Mesenchymal stem cell (in vitro differentiated cells and primary cell): ENCODE data around the gene STK32C.

Source experiments
- DNase-seq: peaks from one replicate; pipeline ENCODE4 v3.0.0-alpha.2; 2013
- H2AFZ ChIP-seq: one replicate; pipeline ENCODE4 v1.6.1; 2013; ENCODE audit warnings: low read depth, mild to moderate bottlenecking, control low read depth, inconsistent platforms, low read length, moderate library complexity
- H2AK5ac ChIP-seq: 2 replicates; pipeline ENCODE4 v1.6.1; 2013; ENCODE audit warnings: low read length, moderate library complexity, mild to moderate bottlenecking, inconsistent platforms; ENCODE audit not compliant: severe bottlenecking
- H2BK120ac ChIP-seq: one replicate; pipeline ENCODE4 v1.6.1; 2013; ENCODE audit warnings: low read depth, mild to moderate bottlenecking, inconsistent platforms, low read length, moderate library complexity
- H2BK12ac ChIP-seq, 2 experiments: one replicate each; pipeline ENCODE4 v1.6.1; 2013; ENCODE audit warnings: inconsistent platforms in 2 of 2, low read length in 2 of 2, mild to moderate bottlenecking in 2 of 2, moderate library complexity in 2 of 2, control low read depth in 1 of 2
- H2BK15ac ChIP-seq: one replicate; pipeline ENCODE4 v1.6.1; 2013; ENCODE audit warnings: mild to moderate bottlenecking, low read depth, inconsistent platforms; ENCODE audit not compliant: poor library complexity, severe bottlenecking
- H2BK5ac ChIP-seq: 2 replicates; pipeline ENCODE4 v1.6.1; 2013; ENCODE audit warnings: low read depth, mild to moderate bottlenecking, low read length, control low read depth, inconsistent platforms; ENCODE audit not compliant: poor library complexity, severe bottlenecking
- H3K14ac ChIP-seq, 2 experiments: one replicate each; pipeline ENCODE4 v1.6.1; 2013; ENCODE audit warnings: inconsistent platforms in 2 of 2, low read length in 2 of 2, control low read depth in 1 of 2, mild to moderate bottlenecking in 1 of 2, moderate library complexity in 1 of 2
- H3K18ac ChIP-seq, 2 experiments: one replicate each; pipeline ENCODE4 v1.6.1; 2013; ENCODE audit warnings: inconsistent platforms in 2 of 2, low read length in 2 of 2, control low read depth in 1 of 2, low read depth in 1 of 2, mild to moderate bottlenecking in 1 of 2
- H3K23ac ChIP-seq, 2 experiments: one replicate each; pipeline ENCODE4 v1.6.1; 2013; ENCODE audit warnings: inconsistent platforms in 2 of 2, low read length in 2 of 2, mild to moderate bottlenecking in 2 of 2, moderate library complexity in 2 of 2, control low read depth in 1 of 2
- H3K27ac ChIP-seq: 2 replicates; pipeline ENCODE4 v1.5.1; 2013; ENCODE audit warnings: mild to moderate bottlenecking, moderate library complexity, low read length, control low read depth, inconsistent platforms; ENCODE audit not compliant: poor library complexity, severe bottlenecking
- H3K27me3 ChIP-seq, 2 experiments: 2 replicates each; pipeline versions ENCODE4 v1.6.1 to v1.7.0; 2013; ENCODE audit warnings: low read length in 2 of 2, mild to moderate bottlenecking in 2 of 2, moderate library complexity in 2 of 2, control low read depth in 1 of 2, inconsistent platforms in 1 of 2; ENCODE audit not compliant: control insufficient read depth in 1 of 2, insufficient read depth in 1 of 2
- H3K36me3 ChIP-seq, 2 experiments: 2 replicates each; pipeline versions ENCODE4 v1.6.1 to v1.7.0; 2013; ENCODE audit warnings: low read length in 2 of 2, control low read depth in 1 of 2, inconsistent platforms in 1 of 2, low read depth in 1 of 2, mild to moderate bottlenecking in 1 of 2; ENCODE audit not compliant: insufficient read depth in 2 of 2, control insufficient read depth in 1 of 2
- H3K4ac ChIP-seq, 2 experiments: one replicate each; pipeline ENCODE4 v1.6.1; 2013; ENCODE audit warnings: inconsistent platforms in 2 of 2, low read length in 2 of 2, mild to moderate bottlenecking in 2 of 2, moderate library complexity in 2 of 2, control low read depth in 1 of 2, low read depth in 1 of 2
- H3K4me1 ChIP-seq: 2 replicates; pipeline ENCODE4 v1.6.1; 2013; ENCODE audit warnings: low read depth, low read length, control low read depth; ENCODE audit not compliant: control insufficient read depth, insufficient read depth
- H3K4me2 ChIP-seq: 2 replicates; pipeline ENCODE4 v1.6.1; 2013; ENCODE audit warnings: low read length, mild to moderate bottlenecking, inconsistent platforms; ENCODE audit not compliant: poor library complexity, severe bottlenecking
- H3K4me3 ChIP-seq, 2 experiments: 2 replicates each; pipeline versions ENCODE4 v1.5.1 to v1.7.0; 2013; ENCODE audit warnings: low read length in 2 of 2, mild to moderate bottlenecking in 2 of 2, control low read depth in 1 of 2, low read depth in 1 of 2; ENCODE audit not compliant: insufficient read depth in 1 of 2
- H3K79me1 ChIP-seq: replicated peaks from 2 replicates; pipeline ENCODE4 v1.6.1; 2013; ENCODE audit warnings: mild to moderate bottlenecking, control low read depth, low read length, inconsistent platforms; ENCODE audit not compliant: poor library complexity, severe bottlenecking
- H3K9ac ChIP-seq: 2 replicates; pipeline ENCODE4 v1.7.0; 2013; ENCODE audit warnings: mild to moderate bottlenecking, low read length, moderate library complexity
- H3K9me3 ChIP-seq: 2 replicates; pipeline ENCODE4 v1.7.0; 2013; ENCODE audit warnings: mild to moderate bottlenecking, low read length; ENCODE audit not compliant: control insufficient read depth
- H4K8ac ChIP-seq: one replicate; pipeline ENCODE4 v1.6.1; 2013; ENCODE audit warnings: inconsistent platforms, mild to moderate bottlenecking, low read length, moderate library complexity
- H4K91ac ChIP-seq: one replicate; pipeline ENCODE4 v1.6.1; 2013; ENCODE audit warnings: mild to moderate bottlenecking, low read length, inconsistent platforms
- WGBS: methylation state at CpG from one replicate; pipeline ENCODE4 v1.1.7; 2013; ENCODE audit warnings: mixed read lengths; 5-methylcytosine and 5-hydroxymethylcytosine counted together

The STK32C gene

DNA sequence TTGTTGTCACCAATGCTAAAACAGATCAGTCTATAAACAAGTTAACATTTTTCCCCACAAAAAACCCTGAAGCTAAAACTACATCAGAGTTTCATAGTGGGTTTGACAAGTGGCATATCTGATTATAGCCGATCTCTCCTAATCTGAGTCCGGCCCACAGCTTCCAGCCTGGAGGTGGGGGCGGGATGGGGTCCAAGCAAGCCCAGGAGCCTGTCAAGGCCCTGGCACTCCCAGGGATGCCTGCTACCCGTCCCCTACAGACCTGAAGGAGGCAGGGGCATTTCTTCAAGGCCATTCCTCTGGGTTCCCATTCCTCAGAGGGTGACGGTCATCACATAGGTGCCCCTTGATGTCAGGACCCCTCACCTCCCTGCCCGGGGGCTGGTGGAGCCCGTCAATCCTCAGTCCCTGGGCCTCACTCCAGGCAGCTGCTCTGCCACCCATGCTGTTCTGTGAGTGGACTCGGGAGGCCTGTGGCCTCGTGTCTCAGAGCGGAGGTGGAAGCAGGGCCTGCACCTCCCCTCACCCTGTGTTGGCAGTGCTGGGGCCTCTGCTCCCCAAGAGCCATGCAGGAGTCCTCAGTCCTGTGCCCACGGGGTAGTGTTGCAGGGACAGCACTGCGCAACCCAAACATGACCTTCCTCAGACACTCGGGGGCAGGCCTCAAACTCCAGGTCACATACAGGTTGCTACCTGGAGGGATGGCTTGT, 112.2 kb downstream of the STK32C start:
- peaks cover 0 to 4% of the 10 kb centered on the region in 2 experiments for H3K27me3 ChIP-seq
- no peak overlapping the region for H4K8ac ChIP-seq
- no peak overlapping the region for H2BK12ac ChIP-seq
- 88% methylated on average over 13 of the region's 13 CpGs for WGBS
- no peak overlapping the region for H3K27ac ChIP-seq
- H3K36me3 ChIP-seq: peaks cover 0 to 12% of the 10 kb centered on the region in 2 experiments
- no peak overlapping the region for H2BK5ac ChIP-seq
- no peak overlapping the region for H3K4ac ChIP-seq
- H3K9me3 ChIP-seq: no peaks in the 10 kb centered on the region
- no peaks in the 10 kb centered on the region for H3K4me1 ChIP-seq
- H2BK120ac ChIP-seq: no peak overlapping the region
- no peak overlapping the region for H3K18ac ChIP-seq
- H3K23ac ChIP-seq: no peak overlapping the region
- H3K79me1 ChIP-seq: no peaks in the 10 kb centered on the region
- no peak for DNase-seq
- H4K91ac ChIP-seq: no peak overlapping the region
- no peak overlapping the region for H3K4me2 ChIP-seq
- no peak overlapping the region for H2AK5ac ChIP-seq
- H2AFZ ChIP-seq: no peak overlapping the region
- no peak overlapping the region for H3K9ac ChIP-seq
- no peak overlapping the region for H3K4me3 ChIP-seq
- H3K14ac ChIP-seq: no peak overlapping the region
- no peak overlapping the region for H2BK15ac ChIP-seq

DNA sequence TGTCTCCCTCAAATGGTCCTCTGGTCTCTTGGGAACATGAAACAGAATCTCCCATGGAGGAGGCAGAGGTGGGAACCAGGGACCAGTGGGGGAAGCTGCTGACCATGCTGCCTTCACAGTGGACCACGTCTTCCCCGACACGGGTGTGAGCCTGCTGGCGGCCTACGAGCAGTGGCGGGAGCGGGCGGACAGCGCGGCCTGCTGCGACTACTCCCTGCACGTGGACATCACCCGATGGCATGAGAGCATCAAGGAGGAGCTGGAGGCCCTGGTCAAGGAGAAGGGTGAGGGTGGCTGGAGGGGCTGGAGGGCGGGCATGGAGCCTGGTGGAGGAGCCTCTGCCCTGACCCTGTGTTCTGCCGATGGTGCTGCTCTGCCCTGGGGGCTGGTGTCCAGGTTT, 113.0 kb downstream of the STK32C start:
- peaks cover 3 to 8% of the 10 kb centered on the region in 2 experiments for H3K27me3 ChIP-seq
- H2BK5ac ChIP-seq: no peak overlapping the region
- no peak overlapping the region for H3K4me2 ChIP-seq
- H2AK5ac ChIP-seq: no peak overlapping the region
- no peaks in the 10 kb centered on the region for H3K79me1 ChIP-seq
- H2BK12ac ChIP-seq: no peak overlapping the region
- no peak overlapping the region for H2BK15ac ChIP-seq
- H3K18ac ChIP-seq: no peak overlapping the region
- no peak overlapping the region for H3K9ac ChIP-seq
- H3K4ac ChIP-seq: no peak overlapping the region
- H4K8ac ChIP-seq: no peak overlapping the region
- H3K27ac ChIP-seq: no peak overlapping the region
- no peaks in the 10 kb centered on the region for H3K9me3 ChIP-seq
- no peak overlapping the region for H2AFZ ChIP-seq
- no peak overlapping the region for H3K23ac ChIP-seq
- DNase-seq: no peak
- H3K36me3 ChIP-seq: peaks cover 0 to 12% of the 10 kb centered on the region in 2 experiments
- no peak overlapping the region for H4K91ac ChIP-seq
- H2BK120ac ChIP-seq: no peak overlapping the region
- no peak overlapping the region for H3K14ac ChIP-seq
- no peaks in the 10 kb centered on the region for H3K4me1 ChIP-seq
- WGBS: 93% methylated on average over 7 of the region's 15 CpGs
- no peak overlapping the region for H3K4me3 ChIP-seq

GRCh38 chr10:132193907-132194552, 113.7 kb downstream of the STK32C start:
- no peak overlapping the region for H2AK5ac ChIP-seq
- no peak overlapping the region for H3K4ac ChIP-seq
- peaks cover 10 to 14% of the 10 kb centered on the region in 2 experiments for H3K27me3 ChIP-seq
- H3K27ac ChIP-seq: no peak overlapping the region
- no peak for DNase-seq
- no peak overlapping the region for H2BK15ac ChIP-seq
- no peak overlapping the region for H3K23ac ChIP-seq
- H2AFZ ChIP-seq: no peak overlapping the region
- no peak overlapping the region for H2BK12ac ChIP-seq
- no peak overlapping the region for H3K4me3 ChIP-seq
- no peak overlapping the region for H3K9ac ChIP-seq
- H3K4me1 ChIP-seq: no peaks in the 10 kb centered on the region
- no peak overlapping the region for H2BK120ac ChIP-seq
- WGBS: 85% methylated on average over 21 of the region's 21 CpGs
- peaks cover 0 to 12% of the 10 kb centered on the region in 2 experiments for H3K36me3 ChIP-seq
- no peak overlapping the region for H2BK5ac ChIP-seq
- no peak overlapping the region for H3K14ac ChIP-seq
- no peak overlapping the region for H3K18ac ChIP-seq
- no peak overlapping the region for H4K91ac ChIP-seq
- no peak overlapping the region for H4K8ac ChIP-seq
- H3K4me2 ChIP-seq: no peak overlapping the region
- no peaks in the 10 kb centered on the region for H3K79me1 ChIP-seq
- H3K9me3 ChIP-seq: no peaks in the 10 kb centered on the region

DNA sequence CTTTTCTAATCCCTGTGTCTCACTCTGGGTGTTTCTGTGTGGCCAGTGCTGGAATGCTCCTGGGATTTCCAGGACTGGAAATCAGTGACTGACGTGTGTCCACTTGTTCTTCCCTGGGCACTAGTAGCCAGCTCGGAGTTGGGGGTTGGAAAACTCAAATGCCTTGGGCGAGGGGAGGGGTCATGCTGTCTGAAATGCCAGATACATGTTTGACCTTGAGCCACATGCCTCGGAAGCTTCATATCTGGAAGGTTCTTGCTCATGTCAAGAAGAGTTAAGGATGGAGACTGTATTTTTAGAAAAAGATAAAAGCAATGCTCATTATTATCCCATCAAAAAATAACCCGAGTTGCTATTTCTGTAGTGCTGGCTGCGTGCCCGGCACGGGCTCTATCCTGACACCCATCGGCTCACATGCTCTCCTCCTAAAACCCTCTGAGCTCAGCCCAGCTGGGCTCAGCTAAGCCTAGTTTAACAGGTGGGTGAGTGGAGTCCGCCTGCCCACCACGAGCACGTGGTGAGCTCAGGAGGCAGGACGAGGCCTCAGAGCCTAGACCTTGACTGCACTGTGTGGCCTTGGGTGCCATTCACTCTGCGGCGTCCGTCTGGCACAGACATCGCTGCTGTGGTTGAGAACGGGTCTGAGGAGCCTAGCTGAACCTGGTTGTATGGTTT, 114.6 kb downstream of the STK32C start:
- no peak overlapping the region for H2BK120ac ChIP-seq

More for the DNA sequence above, 114.6 kb downstream of the STK32C start:
- H2AFZ ChIP-seq: no peak overlapping the region
- H3K9ac ChIP-seq: no peak overlapping the region
- H3K4me2 ChIP-seq: no peak overlapping the region
- H3K4me1 ChIP-seq: peaks cover 4% of the 10 kb centered on the region
- no peaks in the 10 kb centered on the region for H3K79me1 ChIP-seq
- no peak overlapping the region for H2AK5ac ChIP-seq
- no peak for DNase-seq
- H2BK5ac ChIP-seq: no peak overlapping the region
- H2BK15ac ChIP-seq: no peak overlapping the region
- no peak overlapping the region for H3K23ac ChIP-seq
- H2BK12ac ChIP-seq: no peak overlapping the region
- no peak overlapping the region for H3K4me3 ChIP-seq
- peaks cover 19 to 23% of the 10 kb centered on the region in 2 experiments for H3K27me3 ChIP-seq
- H4K8ac ChIP-seq: no peak overlapping the region
- no peak overlapping the region for H3K14ac ChIP-seq
- peaks cover 0 to 12% of the 10 kb centered on the region in 2 experiments for H3K36me3 ChIP-seq
- no peak overlapping the region for H3K4ac ChIP-seq
- no peak overlapping the region for H3K18ac ChIP-seq
- WGBS: 86% methylated on average over 18 of the region's 18 CpGs
- H3K9me3 ChIP-seq: no peaks in the 10 kb centered on the region
- no peak overlapping the region for H3K27ac ChIP-seq
- H4K91ac ChIP-seq: no peak overlapping the region
